Activated CD4-positive, alpha-beta T cell treated with anti-CD3 and anti-CD28 coated beads, Interleukin-2, Interleukin-4, amounts not matched to agents 100 ng/mL and 50 ng/mL, durations not matched to agents 16 hours and 8 hours (primary cell): ENCODE results near the gene LBX1.

Source experiments
- DNase-seq: peaks from one replicate; pipeline ENCODE4 v3.0.0-alpha.2; 2020; ENCODE audit warnings: low spot score

Gene LBX1

GRCh38 chr10:101229266-101230182 lies at the start of gene LBX1:
LBX1 (minus strand) TSS chr10:101229463; CDS start chr10:101228815, 648 bp downstream.
- DNase-seq, result no peak

- no peak for DNase-seq
Observed at GRCh38 chr10:101273741-101274140, 44.5 kb upstream of the LBX1 start.

- no peak for DNase-seq
Observed at GRCh38 chr10:101273330-101273729, 44.1 kb upstream of the LBX1 start.

- DNase-seq, result peak; percentile 67
Observed at GRCh38 chr10:101272229-101272868, 43.1 kb upstream of the LBX1 start.

- DNase-seq, result no peak
Observed at GRCh38 chr10:101270763-101271162, 41.5 kb upstream of the LBX1 start.

GRCh38 chr10:101267776-101268175 lies 38.5 kb upstream of the LBX1 start:
- DNase-seq, result no peak

GRCh38 chr10:101267290-101267680 lies 38.0 kb upstream of the LBX1 start:
- DNase-seq, result no peak

GRCh38 chr10:101266381-101267289 lies 37.4 kb upstream of the LBX1 start:
- no peak for DNase-seq

- no peak for DNase-seq
Observed at GRCh38 chr10:101263150-101263752, 34.0 kb upstream of the LBX1 start.

GRCh38 chr10:101262147-101262546 lies 32.9 kb upstream of the LBX1 start:
- DNase-seq, result no peak

- no peak for DNase-seq
Observed at GRCh38 chr10:101261702-101262101, 32.4 kb upstream of the LBX1 start.

- DNase-seq, result no peak
Observed at GRCh38 chr10:101260764-101261481, 31.7 kb upstream of the LBX1 start.

GRCh38 chr10:101258179-101258885 lies 29.1 kb upstream of the LBX1 start:
- DNase-seq, result peak; percentile 49

- DNase-seq, result no peak
Observed at GRCh38 chr10:101257491-101257890, 28.2 kb upstream of the LBX1 start.

- no peak for DNase-seq
Observed at GRCh38 chr10:101257084-101257483, 27.8 kb upstream of the LBX1 start.

GRCh38 chr10:101256387-101256786 lies 27.1 kb upstream of the LBX1 start:
- no peak for DNase-seq

GRCh38 chr10:101250136-101250535 lies 20.9 kb upstream of the LBX1 start:
- no peak for DNase-seq

- DNase-seq, result no peak
Observed at GRCh38 chr10:101249171-101249581, 19.9 kb upstream of the LBX1 start.

GRCh38 chr10:101246639-101247038 lies 17.4 kb upstream of the LBX1 start:
- no peak for DNase-seq

- no peak for DNase-seq
Observed at GRCh38 chr10:101244321-101245050, 15.2 kb upstream of the LBX1 start.
